ENCODE results near the gene COL27A1.
"Not testable (repeated sequence)": the region's sequence is repeated elsewhere in the genome, so short reads cannot be mapped to it uniquely, and the experiment has no call there.

The COL27A1 gene

DNA sequence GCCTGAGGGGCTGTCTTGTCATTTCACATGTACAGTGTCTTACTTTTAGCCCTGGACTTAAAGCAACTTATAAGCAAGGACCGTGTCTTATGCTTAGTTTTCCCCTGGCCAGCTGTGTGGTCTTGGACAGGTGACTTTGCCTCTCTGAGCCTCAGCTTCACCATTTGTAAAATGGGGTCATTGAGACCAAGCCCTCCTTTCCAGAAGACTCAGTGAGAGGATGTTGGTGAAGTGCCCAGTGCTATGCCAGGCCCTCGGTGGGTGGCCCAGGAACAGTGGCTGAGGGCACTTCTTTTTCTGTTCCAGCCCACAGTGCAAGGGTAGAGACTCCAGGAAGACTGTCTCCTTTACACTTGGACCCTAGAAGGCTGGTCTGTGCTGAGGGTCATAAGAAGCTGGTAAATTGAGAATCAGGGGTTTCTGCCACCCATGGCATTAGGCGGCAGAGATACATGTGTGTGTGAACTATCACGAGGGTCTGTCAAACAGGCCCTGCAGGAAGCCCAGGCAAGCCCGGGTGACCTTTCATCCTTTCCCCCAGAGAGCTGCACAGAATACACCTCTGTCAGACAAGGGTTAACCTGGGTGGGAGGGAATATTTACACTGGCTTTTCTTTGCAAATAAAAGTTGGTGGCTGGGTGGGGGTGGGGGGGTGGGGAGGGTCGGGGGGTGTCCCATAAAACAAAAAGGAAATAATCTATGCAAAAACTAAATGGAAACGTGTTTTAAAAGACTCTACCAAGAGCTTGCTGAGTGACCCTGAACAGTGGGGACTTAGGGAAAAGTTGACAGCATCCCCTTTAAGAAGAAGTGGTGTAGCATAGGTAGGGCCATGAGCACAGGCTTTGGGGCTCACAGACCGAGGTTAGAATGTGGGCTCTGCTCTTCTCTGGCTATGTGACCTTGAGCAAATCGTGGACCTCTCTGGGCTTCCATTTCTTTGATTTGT, 35.8 kb upstream of the COL27A1 start:
- peaks cover 15% of the 10 kb centered on the region for H3K27me3 Mint-ChIP-seq
- H3K9me3 Mint-ChIP-seq = no peaks in the 10 kb centered on the region
- ATAC-seq (no peak), DNase-seq (no peak)
- no peak overlapping the region for H3K27ac Mint-ChIP-seq
- H3K36me3 Mint-ChIP-seq (ENCODE audit: low read depth) = no peaks in the 10 kb centered on the region
- H3K4me1 Mint-ChIP-seq = no peaks in the 10 kb centered on the region
- H3K4me3 Mint-ChIP-seq = no peak overlapping the region

DNA sequence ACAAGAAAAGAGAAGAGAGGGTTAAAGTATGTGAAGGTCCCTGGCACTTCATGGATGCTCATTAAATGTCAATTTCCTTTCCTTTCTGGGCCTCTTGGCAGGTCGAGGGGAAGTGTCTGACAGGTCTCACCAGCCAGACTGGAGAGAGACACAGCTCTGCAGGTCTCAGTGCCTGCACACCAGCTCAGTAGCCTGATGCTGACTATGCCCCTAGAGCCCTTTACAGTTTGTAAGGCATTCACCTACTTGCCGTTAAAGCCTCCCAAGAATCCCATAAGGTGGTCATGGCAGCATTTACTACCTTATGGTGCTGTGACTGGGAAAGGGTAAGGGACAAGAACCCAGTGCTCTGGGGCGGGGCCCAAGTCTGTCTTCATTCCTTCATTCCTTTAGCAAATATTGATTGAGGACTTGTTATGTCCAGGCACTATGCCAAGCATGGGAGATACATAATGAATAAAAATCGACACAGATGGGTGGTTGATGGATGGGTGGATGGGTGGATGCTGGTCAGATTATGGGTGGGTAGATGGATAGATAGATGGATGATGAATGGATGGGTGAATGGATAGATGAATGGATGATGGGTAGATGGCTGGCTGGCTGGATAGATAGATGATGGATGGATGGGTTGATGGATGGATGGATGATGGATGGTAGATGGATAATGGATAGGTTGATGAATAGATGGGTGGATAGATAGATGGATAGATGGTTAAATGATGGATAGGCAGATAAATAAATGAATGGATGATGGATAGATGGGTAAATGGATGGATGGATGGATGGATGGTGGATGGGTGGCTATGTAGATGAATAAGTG, 34.9 kb upstream of the COL27A1 start:
- Mint-ChIP-seq H3K4me1 (no peaks in the 10 kb centered on the region), H3K27ac (no peak overlapping the region), H3K9me3 (no peaks in the 10 kb centered on the region), H3K4me3 (no peak overlapping the region), H3K36me3 (ENCODE audit: low read depth) (no peaks in the 10 kb centered on the region), H3K27me3 (peaks cover 15% of the 10 kb centered on the region)
- DNase-seq (no peak), ATAC-seq (no peak)

DNA sequence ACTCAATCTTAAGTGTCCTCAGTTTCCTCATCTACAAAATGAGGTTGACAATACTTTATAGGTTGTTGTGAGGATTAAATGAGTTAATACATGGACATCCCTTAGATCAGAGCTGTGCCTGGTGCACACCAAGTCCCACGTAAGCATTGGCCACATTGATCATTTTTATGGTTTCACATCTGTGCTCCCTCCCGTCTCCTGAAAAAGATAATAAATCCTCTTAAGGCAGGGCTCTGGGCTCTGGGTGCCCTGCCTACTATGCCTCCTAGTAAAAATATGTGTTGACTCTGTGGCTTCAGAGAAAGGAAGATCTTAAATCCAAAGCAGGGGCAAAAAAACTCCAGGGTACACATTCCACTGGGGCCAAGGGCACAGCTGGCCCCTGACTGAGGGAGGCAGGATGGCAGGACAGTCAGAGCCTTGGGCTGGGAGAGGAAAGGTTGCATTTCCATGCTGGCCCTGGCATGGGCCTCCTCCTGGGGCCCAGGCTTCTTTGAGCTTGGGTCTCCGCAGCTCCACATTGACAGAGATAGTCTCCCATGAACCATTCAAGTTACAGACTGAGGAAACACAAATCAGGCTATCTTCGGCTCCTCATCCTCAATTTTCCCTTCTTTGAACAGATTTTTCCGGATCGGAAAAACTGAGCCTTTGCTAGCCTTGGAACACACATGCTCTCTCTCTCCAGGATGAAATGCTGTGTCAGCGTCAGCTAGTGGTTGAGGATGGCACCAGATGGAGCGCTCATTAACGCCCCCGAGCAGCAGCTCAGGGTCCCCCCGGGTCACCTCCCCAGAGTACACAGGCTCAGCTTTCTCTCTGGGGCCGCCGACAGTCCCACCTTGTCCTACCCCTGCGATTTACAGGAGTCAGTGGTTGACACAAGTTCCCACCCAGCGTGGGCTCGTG, 33.9 kb upstream of the COL27A1 start:
- H3K4me3 Mint-ChIP-seq = no peak overlapping the region
- no peaks in the 10 kb centered on the region for H3K9me3 Mint-ChIP-seq

GRCh38 chr9:114122136-114123027, 33.0 kb upstream of the COL27A1 start:
- Mint-ChIP-seq H3K9me3 (no peaks in the 10 kb centered on the region), H3K27me3 (peaks cover 18% of the 10 kb centered on the region), H3K4me1 (no peaks in the 10 kb centered on the region), H3K4me3 (no peak overlapping the region), H3K36me3 (ENCODE audit: low read depth) (no peaks in the 10 kb centered on the region), H3K27ac (no peak overlapping the region)
- ATAC-seq = no peak
- DNase-seq = no peak

More for the DNA sequence above, 33.9 kb upstream of the COL27A1 start:
- Mint-ChIP-seq H3K4me1 (no peaks in the 10 kb centered on the region), H3K27ac (no peak overlapping the region), H3K27me3 (peaks cover 17% of the 10 kb centered on the region), H3K36me3 (ENCODE audit: low read depth) (no peaks in the 10 kb centered on the region)
- DNase-seq (no peak), ATAC-seq (no peak)

DNA sequence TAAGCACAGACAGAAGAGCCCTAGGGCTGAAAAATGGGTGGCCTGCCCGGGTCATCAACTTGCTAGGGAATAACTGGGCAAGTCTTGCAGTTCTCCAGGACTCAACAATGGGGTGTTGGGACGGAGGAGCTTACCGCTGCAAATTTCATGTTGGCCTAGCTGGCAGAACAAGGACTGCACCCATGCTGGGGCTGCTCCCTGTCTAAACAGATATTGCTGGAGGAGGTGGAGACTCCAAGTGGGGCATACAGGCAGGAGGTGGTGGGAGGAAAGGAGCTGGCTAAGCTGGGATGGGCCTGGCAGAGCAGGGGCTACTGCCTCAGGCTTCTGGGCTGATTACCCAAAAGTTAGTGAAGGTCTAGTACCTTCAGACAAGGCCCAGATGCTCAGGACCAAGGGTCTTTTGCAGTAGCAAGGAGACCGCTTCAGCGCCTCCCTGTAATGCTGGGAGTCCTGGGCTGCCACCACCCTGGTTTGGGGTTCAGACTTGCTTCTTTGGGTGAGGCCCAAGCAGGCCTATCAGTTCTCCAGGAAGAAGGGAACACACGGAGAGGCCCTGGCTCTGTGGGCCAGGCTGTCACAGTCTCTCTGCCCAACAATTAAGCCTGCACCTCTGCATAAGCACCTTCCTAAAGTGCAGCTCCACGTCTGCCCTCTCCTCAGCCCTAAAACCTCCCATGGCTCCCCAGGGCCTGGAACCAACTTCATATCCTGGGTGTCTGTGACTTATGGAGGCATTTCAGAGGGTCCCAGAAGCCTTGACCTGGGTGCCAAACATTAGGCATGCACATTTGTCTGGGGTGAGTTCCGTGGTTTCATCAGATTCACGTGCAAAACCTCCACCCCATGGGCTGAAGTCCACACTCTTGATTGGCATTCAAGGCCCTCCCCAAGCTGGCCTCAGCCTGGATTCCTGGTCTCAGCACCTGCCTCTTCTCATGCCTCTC, 32.0 kb upstream of the COL27A1 start:
- DNase-seq = no peak
- Mint-ChIP-seq H3K4me3 (no peak overlapping the region), H3K36me3 (ENCODE audit: low read depth) (no peaks in the 10 kb centered on the region), H3K9me3 (peaks cover 6% of the 10 kb centered on the region), H3K27ac (no peak overlapping the region), H3K4me1 (no peaks in the 10 kb centered on the region), H3K27me3 (peaks cover 14% of the 10 kb centered on the region)
- no peak for ATAC-seq

- Mint-ChIP-seq H3K9me3 (peaks cover 6% of the 10 kb centered on the region), H3K36me3 (ENCODE audit: low read depth) (no peaks in the 10 kb centered on the region), H3K4me3 (no peak overlapping the region), H3K27ac (no peak overlapping the region), H3K4me1 (no peaks in the 10 kb centered on the region), H3K27me3 (peaks cover 13% of the 10 kb centered on the region)
- ATAC-seq (no peak), DNase-seq (no peak)
These were observed 31.2 kb upstream of the COL27A1 start for GRCh38 chr9:114124138-114124537.

GRCh38 chr9:114124666-114125475, 30.5 kb upstream of the COL27A1 start:
- DNase-seq (no peak), ATAC-seq (no peak)
- H3K4me3 Mint-ChIP-seq = no peak overlapping the region
- no peak overlapping the region for H3K27ac Mint-ChIP-seq
- H3K9me3 Mint-ChIP-seq = peaks cover 6% of the 10 kb centered on the region
- H3K36me3 Mint-ChIP-seq (ENCODE audit: low read depth) = no peaks in the 10 kb centered on the region
- H3K27me3 Mint-ChIP-seq = peaks cover 14% of the 10 kb centered on the region
- no peaks in the 10 kb centered on the region for H3K4me1 Mint-ChIP-seq

GRCh38 chr9:114125476-114126013, 29.8 kb upstream of the COL27A1 start:
- no peak for DNase-seq
- no peak overlapping the region for H3K4me3 Mint-ChIP-seq

DNA sequence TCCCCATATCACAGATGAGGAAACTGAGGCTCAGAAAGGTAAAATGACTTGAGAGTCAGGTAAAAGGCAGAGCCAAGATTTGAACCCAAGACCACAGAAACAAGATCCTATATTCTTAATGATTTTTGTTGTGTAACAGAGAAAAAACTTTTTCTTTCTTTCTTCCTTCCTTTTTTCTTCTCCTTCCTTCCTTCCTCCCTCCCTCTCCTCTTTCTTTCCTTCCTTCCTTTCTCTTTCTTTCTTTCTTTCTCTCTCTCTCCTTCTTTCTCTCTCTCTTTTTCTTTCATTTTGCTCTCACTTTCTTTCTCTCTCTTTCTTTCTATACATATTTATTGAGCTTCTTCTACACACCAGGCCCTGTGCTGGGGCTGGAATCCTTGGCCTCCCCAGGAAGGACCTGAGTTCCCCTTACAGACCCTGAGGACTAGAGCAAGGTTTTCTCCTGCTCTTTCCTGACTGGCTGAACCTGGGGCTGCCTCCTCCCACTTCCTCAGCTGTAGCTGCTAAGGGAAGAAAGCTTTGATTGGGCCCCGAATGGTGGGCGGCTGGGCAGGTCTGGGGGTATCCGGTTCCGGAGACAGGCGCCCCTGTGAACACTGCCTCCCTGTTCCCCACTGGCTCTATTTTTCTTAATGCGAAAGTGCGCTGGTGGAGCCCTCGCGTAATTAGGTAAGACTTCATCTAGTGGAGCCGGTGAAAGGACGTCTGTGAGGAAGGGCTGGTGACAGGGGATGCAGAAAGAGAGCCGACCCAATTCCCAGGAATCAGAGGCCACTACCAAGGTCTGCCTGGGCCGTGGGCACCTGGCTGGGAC, 28.9 kb upstream of the COL27A1 start:
- Mint-ChIP-seq H3K4me1 (no peaks in the 10 kb centered on the region), H3K36me3 (ENCODE audit: low read depth) (no peaks in the 10 kb centered on the region), H3K27ac (no peak overlapping the region), H3K4me3 (no peak overlapping the region), H3K9me3 (peaks cover 6% of the 10 kb centered on the region), H3K27me3 (peaks cover 11% of the 10 kb centered on the region)
- ATAC-seq = no peak
- no peak for DNase-seq

More at GRCh38 chr9:114125476-114126013, 29.8 kb upstream of the COL27A1 start:
- Mint-ChIP-seq H3K4me1 (no peaks in the 10 kb centered on the region), H3K27me3 (peaks cover 13% of the 10 kb centered on the region), H3K9me3 (peaks cover 6% of the 10 kb centered on the region), H3K27ac (no peak overlapping the region), H3K36me3 (ENCODE audit: low read depth) (no peaks in the 10 kb centered on the region)
- no peak for ATAC-seq

DNA sequence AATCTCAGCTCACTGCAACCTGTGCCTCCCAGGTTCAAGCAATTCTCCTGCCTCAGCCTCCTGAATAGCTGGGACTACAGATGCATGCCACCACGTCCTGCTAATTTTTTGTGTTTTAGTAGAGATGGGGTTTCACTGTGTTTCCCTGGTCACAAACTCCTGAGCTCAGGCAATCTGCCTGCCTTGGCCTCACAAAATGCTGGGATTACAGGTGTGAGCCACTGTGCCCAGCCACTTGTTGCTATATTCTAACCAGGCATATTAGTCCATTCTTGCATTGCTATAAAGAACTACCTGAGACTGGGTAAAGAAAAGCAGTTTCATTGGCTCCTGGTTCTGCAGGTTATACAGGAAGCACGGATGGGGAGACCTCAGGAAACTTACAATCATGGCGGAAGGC, 26.6 kb upstream of the COL27A1 start:
- H3K27ac Mint-ChIP-seq; H3K9me3 Mint-ChIP-seq; H3K36me3 Mint-ChIP-seq (ENCODE audit: low read depth); H3K4me1 Mint-ChIP-seq; H3K4me3 Mint-ChIP-seq; DNase-seq; ATAC-seq: not testable (repeated sequence)
- peaks cover 14% of the 10 kb centered on the region for H3K27me3 Mint-ChIP-seq

GRCh38 chr9:114130141-114130540, 25.2 kb upstream of the COL27A1 start:
- no peak for ATAC-seq
- Mint-ChIP-seq H3K4me3 (no peak overlapping the region), H3K36me3 (ENCODE audit: low read depth) (no peaks in the 10 kb centered on the region), H3K4me1 (no peaks in the 10 kb centered on the region), H3K9me3 (peaks cover 6% of the 10 kb centered on the region), H3K27me3 (peaks cover 17% of the 10 kb centered on the region), H3K27ac (no peak overlapping the region)
- DNase-seq = no peak
